Retinal pigment epithelial cell (primary cell): ENCODE measurements around the gene VPS16.

ENCODE experiments used
- DNase-seq: peaks from one replicate; pipeline ENCODE4 v3.0.0-alpha.2; 2010; ENCODE audit warnings: low read depth
- H3K4me3 ChIP-seq: 2 replicates; pipeline ENCODE4 v1.5.1; 2011; ENCODE audit warnings: mild to moderate bottlenecking, low read length, control low read depth, moderate library complexity
- CTCF ChIP-seq: conservative IDR thresholded peaks from 2 replicates; pipeline ENCODE4 v1.5.1; 2011; ENCODE audit warnings: low read depth, low read length, control low read depth, inconsistent platforms

The VPS16 gene

GRCh38 chr20:2902818-2903217, 62.3 kb downstream of the VPS16 start:
- no peak overlapping the region for H3K4me3 ChIP-seq
- TF ChIP-seq CTCF: no peak
- DNase-seq: no peak

- no peak for DNase-seq
- TF ChIP-seq CTCF: no peak
- H3K4me3 ChIP-seq: no peak overlapping the region
These were observed 63.1 kb downstream of the VPS16 start for GRCh38 chr20:2903686-2904085.

GRCh38 chr20:2907519-2907918, 67.0 kb downstream of the VPS16 start:
- H3K4me3 ChIP-seq: no peak overlapping the region
- no peak for DNase-seq
- TF ChIP-seq CTCF: no peak

- H3K4me3 ChIP-seq: no peak overlapping the region
- no peak for TF ChIP-seq CTCF
- DNase-seq: no peak
These were observed 69.4 kb downstream of the VPS16 start for GRCh38 chr20:2909953-2910352.

GRCh38 chr20:2911200-2911599, 70.7 kb downstream of the VPS16 start:
- DNase-seq: no peak
- TF ChIP-seq CTCF: no peak
- no peak overlapping the region for H3K4me3 ChIP-seq

- DNase-seq: no peak
- H3K4me3 ChIP-seq: no peak overlapping the region
- TF ChIP-seq CTCF: peak; percentile 43
These were observed 73.6 kb downstream of the VPS16 start for GRCh38 chr20:2914160-2914559.
